DOHH2 (cell line): ENCODE measurements around the gene VASP.

ENCODE experiments used
- CTCF ChIP-seq: fragments of 200-600 bp; sonication (generic); IDR thresholded peaks from one replicate; pipeline ENCODE4 v1.5.1; 2014; ENCODE audit warnings: antibody characterized with exemption, mild to moderate bottlenecking, low read depth, low read length; ENCODE audit not compliant: poor library complexity, severe bottlenecking
- EZH2phosphoT487 ChIP-seq: fragments of 200-600 bp; sonication (generic); IDR thresholded peaks from 2 replicates; pipeline ENCODE4 v1.6.1; 2017; ENCODE audit warnings: borderline replicate concordance, mild to moderate bottlenecking, antibody characterized with exemption, low read length, moderate library complexity, mixed read lengths

- TF ChIP-seq CTCF (no peak), EZH2phosphoT487 (no peak)
Measured at GRCh38 chr19:45502111-45502510, 5.2 kb upstream of the VASP start.
